ENCODE results near the gene LIG3. TPM values are rescaled to one million over a fixed set of nuclear protein-coding genes. Genes with fewer than 3 reads are reported as not detected.

Gene LIG3
- total and polyA plus RNA-seq, 2 experiments from 2014 or later, result 16.4 to 119 TPM

DNA sequence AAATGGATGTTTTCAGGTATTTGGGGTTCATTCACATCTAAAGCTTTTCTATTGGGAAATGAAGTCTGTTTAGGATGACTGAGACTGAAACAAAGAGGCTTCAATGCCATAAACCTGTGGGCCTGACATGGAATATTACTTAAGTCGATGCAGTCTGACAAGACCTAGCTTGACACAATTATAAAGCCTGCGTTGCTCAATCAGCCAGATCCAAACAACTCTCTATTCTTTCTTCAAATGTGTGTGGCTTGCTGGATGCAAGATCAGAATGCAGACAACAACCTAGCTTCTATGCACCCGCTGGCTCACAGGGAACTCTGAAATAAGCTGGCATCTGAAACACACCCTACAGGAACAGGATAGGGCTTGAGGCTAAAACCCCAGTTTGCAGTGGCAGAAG is 43.2 kb downstream of the LIG3 start (continued):
- TF ChIP-seq, protein P1, sequence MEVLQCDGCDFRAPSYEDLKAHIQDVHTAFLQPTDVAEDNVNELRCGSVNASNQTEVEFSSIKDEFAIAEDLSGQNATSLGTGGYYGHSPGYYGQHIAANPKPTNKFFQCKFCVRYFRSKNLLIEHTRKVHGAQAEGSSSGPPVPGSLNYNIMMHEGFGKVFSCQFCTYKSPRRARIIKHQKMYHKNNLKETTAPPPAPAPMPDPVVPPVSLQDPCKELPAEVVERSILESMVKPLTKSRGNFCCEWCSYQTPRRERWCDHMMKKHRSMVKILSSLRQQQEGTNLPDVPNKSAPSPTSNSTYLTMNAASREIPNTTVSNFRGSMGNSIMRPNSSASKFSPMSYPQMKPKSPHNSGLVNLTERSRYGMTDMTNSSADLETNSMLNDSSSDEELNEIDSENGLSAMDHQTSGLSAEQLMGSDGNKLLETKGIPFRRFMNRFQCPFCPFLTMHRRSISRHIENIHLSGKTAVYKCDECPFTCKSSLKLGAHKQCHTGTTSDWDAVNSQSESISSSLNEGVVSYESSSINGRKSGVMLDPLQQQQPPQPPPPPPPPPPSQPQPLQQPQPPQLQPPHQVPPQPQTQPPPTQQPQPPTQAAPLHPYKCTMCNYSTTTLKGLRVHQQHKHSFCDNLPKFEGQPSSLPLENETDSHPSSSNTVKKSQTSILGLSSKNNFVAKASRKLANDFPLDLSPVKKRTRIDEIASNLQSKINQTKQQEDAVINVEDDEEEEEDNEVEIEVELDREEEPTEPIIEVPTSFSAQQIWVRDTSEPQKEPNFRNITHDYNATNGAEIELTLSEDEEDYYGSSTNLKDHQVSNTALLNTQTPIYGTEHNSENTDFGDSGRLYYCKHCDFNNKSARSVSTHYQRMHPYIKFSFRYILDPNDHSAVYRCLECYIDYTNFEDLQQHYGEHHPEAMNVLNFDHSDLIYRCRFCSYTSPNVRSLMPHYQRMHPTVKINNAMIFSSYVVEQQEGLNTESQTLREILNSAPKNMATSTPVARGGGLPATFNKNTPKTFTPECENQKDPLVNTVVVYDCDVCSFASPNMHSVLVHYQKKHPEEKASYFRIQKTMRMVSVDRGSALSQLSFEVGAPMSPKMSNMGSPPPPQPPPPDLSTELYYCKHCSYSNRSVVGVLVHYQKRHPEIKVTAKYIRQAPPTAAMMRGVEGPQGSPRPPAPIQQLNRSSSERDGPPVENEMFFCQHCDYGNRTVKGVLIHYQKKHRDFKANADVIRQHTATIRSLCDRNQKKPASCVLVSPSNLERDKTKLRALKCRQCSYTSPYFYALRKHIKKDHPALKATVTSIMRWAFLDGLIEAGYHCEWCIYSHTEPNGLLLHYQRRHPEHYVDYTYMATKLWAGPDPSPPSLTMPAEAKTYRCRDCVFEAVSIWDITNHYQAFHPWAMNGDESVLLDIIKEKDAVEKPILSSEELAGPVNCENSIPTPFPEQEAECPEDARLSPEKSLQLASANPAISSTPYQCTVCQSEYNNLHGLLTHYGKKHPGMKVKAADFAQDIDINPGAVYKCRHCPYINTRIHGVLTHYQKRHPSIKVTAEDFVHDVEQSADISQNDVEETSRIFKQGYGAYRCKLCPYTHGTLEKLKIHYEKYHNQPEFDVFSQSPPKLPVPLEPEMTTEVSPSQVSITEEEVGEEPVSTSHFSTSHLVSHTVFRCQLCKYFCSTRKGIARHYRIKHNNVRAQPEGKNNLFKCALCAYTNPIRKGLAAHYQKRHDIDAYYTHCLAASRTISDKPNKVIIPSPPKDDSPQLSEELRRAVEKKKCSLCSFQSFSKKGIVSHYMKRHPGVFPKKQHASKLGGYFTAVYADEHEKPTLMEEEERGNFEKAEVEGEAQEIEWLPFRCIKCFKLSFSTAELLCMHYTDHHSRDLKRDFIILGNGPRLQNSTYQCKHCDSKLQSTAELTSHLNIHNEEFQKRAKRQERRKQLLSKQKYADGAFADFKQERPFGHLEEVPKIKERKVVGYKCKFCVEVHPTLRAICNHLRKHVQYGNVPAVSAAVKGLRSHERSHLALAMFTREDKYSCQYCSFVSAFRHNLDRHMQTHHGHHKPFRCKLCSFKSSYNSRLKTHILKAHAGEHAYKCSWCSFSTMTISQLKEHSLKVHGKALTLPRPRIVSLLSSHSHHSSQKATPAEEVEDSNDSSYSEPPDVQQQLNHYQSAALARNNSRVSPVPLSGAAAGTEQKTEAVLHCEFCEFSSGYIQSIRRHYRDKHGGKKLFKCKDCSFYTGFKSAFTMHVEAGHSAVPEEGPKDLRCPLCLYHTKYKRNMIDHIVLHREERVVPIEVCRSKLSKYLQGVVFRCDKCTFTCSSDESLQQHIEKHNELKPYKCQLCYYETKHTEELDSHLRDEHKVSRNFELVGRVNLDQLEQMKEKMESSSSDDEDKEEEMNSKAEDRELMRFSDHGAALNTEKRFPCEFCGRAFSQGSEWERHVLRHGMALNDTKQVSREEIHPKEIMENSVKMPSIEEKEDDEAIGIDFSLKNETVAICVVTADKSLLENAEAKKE (CRISPR knock-in tag; IDR thresholded peaks at IDR 0.05), result no peak
- no peak for TF ChIP-seq POLR2AphosphoS5 (IDR thresholded peaks at IDR 0.05; ENCODE audit: low read depth)
- TF ChIP-seq CREB1 (CRISPR knock-in tag; IDR thresholded peaks at IDR 0.05; ENCODE audit: low read depth), result no peak

DNA sequence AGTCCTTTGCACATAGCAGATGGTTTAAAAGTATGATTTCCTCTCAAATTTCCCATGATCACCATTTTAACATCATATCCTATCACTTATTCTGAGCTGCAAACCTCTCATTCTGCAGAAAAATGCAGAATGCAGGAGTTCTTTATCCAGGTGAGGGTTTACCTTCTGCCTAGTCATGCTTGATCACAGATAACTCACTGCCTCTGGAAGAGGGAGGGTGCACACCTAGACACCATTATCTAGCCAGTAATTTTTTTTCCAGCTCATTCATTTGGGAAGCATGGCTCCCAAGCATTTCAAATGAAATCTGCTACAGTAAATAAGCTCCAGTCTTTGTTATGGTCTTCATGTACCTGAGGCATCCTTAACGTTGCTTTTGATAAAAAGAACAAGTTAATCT is 45.2 kb downstream of the LIG3 start:
- no peak overlapping the region for H3K4me3 Mint-ChIP-seq

More for the DNA sequence above, 45.2 kb downstream of the LIG3 start:
- Mint-ChIP-seq H3K27me3 (ENCODE audit: insufficient read depth, low read depth, poor library complexity) (peaks cover 3% of the 10 kb centered on the region), H3K4me1 (peaks cover 5% of the 10 kb centered on the region; the same call in 1 of the 3 replicates), H3K27ac (no peak overlapping the region), H3K9me3 (no peaks in the 10 kb centered on the region), H3K36me3 (ENCODE audit: low read depth) (no peaks in the 10 kb centered on the region)
- DNase-seq (ENCODE audit: low spot score) (no peak), ATAC-seq (no peak)
- H3K4me2 ChIP-seq, result no peak overlapping the region
- H3K4me1 ChIP-seq (ENCODE audit: insufficient read depth), result no peaks in the 10 kb centered on the region
- no peaks in the 10 kb centered on the region for H3K79me2 ChIP-seq (replicated peaks; ENCODE audit: insufficient read depth)
- no peaks in the 10 kb centered on the region for H3F3A ChIP-seq (replicated peaks; ENCODE audit: low read depth)
- no peaks in the 10 kb centered on the region for H3K36me3 ChIP-seq (ENCODE audit: insufficient read depth)
- no peak overlapping the region for H3K27ac ChIP-seq (ENCODE audit: low read depth)
- H3K27me3 ChIP-seq (ENCODE audit: insufficient read depth), result no peaks in the 10 kb centered on the region
- H2AFZ ChIP-seq, result no peak overlapping the region
- TF ChIP-seq ZNF331 (CRISPR knock-in tag; IDR thresholded peaks at IDR 0.05; ENCODE audit: low read depth) (no peak), JUNB (IDR thresholded peaks at IDR 0.05; ENCODE audit: unreplicated experiment) (no peak), EZH2 (IDR thresholded peaks at IDR 0.05; ENCODE audit: low read depth, unreplicated experiment) (no peak), ZNF114 (CRISPR knock-in tag; IDR thresholded peaks at IDR 0.05) (no peak)
- TF ChIP-seq, protein P1 (CRISPR knock-in tag; IDR thresholded peaks at IDR 0.05), result no peak
- no peaks in the 10 kb centered on the region for H3K9me2 ChIP-seq (ENCODE audit: insufficient read depth)
- H3K4me3 ChIP-seq, result no peak overlapping the region
- no peaks in the 10 kb centered on the region; the same call in 1 of the 2 replicates for H4K20me1 ChIP-seq (replicated peaks; ENCODE audit: insufficient read depth)
